Keratinocyte (primary cell): Measurements from ENCODE around the gene ATRNL1. TPM values are rescaled to one million over a fixed set of nuclear protein-coding genes. Genes with fewer than 3 reads are reported as not detected.

Experiments
- DNase-seq: peaks from one replicate; pipeline ENCODE4 v3.0.0-alpha.2; 2011; ENCODE audit warnings: low read depth, missing footprints, low spot score
- FAIRE-seq: peaks from 2 replicates; lab custom pipeline; 2011; peaks lifted over from hg19 to GRCh38; lab: Jason Lieb, UNC
- H2AFZ ChIP-seq: 2 replicates; pipeline ENCODE4 v1.6.0; 2012; ENCODE audit warnings: low read length, control low read depth, inconsistent platforms; ENCODE audit not compliant: control insufficient read depth
- H3K27ac ChIP-seq: 2 replicates; pipeline ENCODE4 v1.5.1; 2011; ENCODE audit warnings: low read length; ENCODE audit not compliant: control insufficient read depth, insufficient read depth
- H3K27me3 ChIP-seq: 3 replicates; pipeline ENCODE4 v1.6.0; 2011; ENCODE audit warnings: low read length; ENCODE audit not compliant: control insufficient read depth, insufficient read depth; ENCODE audit errors: extremely low read depth
- H3K36me3 ChIP-seq, 2 experiments: 2 replicates in 1 of 2; 3 replicates in 1 of 2; pipeline ENCODE4 v1.5.1; 2011; ENCODE audit warnings: low read length in 2 of 2, mild to moderate bottlenecking in 1 of 2; ENCODE audit not compliant: control insufficient read depth in 2 of 2, insufficient read depth in 2 of 2; ENCODE audit errors: extremely low read depth in 1 of 2
- H3K4me1 ChIP-seq: 3 replicates; pipeline ENCODE4 v1.5.1; 2011; ENCODE audit warnings: low read length; ENCODE audit not compliant: control insufficient read depth, insufficient read depth; ENCODE audit errors: extremely low read depth
- H3K4me2 ChIP-seq: 3 replicates; pipeline ENCODE4 v1.6.0; 2011; ENCODE audit warnings: low read depth, low read length; ENCODE audit not compliant: control insufficient read depth, insufficient read depth; ENCODE audit errors: extremely low read depth
- H3K4me3 ChIP-seq, 3 experiments: fragments of 200-600 bp in 1 of 3; sonication (generic) in 1 of 3; 2 replicates in 2 of 3; 3 replicates in 1 of 3; pipeline ENCODE4 v1.5.1; 2011 to 2016; ENCODE audit warnings: low read length in 3 of 3, mild to moderate bottlenecking in 3 of 3, control low read depth in 2 of 3, inconsistent platforms in 1 of 3, low read depth in 1 of 3, mixed read lengths in 1 of 3, mixed run types in 1 of 3, moderate library complexity in 1 of 3; ENCODE audit not compliant: control insufficient read depth in 2 of 3, insufficient read depth in 2 of 3; ENCODE audit errors: extremely low read depth in 1 of 3
- H3K79me2 ChIP-seq: 2 replicates; pipeline ENCODE4 v1.6.0; 2012; ENCODE audit warnings: low read length; ENCODE audit not compliant: control insufficient read depth, insufficient read depth
- H3K9ac ChIP-seq: 3 replicates; pipeline ENCODE4 v1.6.0; 2011; ENCODE audit warnings: low read length; ENCODE audit not compliant: control insufficient read depth, insufficient read depth; ENCODE audit errors: extremely low read depth
- H3K9me1 ChIP-seq: 3 replicates; pipeline ENCODE4 v1.6.0; 2011; ENCODE audit warnings: low read length; ENCODE audit not compliant: control insufficient read depth, insufficient read depth; ENCODE audit errors: extremely low read depth
- H3K9me3 ChIP-seq: 2 replicates; pipeline ENCODE4 v1.5.1; 2012; ENCODE audit warnings: low read depth, low read length; ENCODE audit not compliant: control insufficient read depth
- H4K20me1 ChIP-seq: 3 replicates; pipeline ENCODE4 v1.6.0; 2011; ENCODE audit warnings: low read length; ENCODE audit not compliant: control insufficient read depth, insufficient read depth; ENCODE audit errors: extremely low read depth
- EZH2 ChIP-seq: IDR thresholded peaks from one replicate; pipeline ENCODE4 v1.6.1; 2012; ENCODE audit warnings: inconsistent platforms, mild to moderate bottlenecking, low read length, moderate library complexity
- dilution Hi-C: fragments of 300-500 bp; cut with MboI; formaldehyde crosslinking; loops from one replicate; pipeline ENCODE4 v1.7.0; 2020; ENCODE audit warnings: low sequenced_read_pairs; ENCODE audit not compliant: extremely low pct_ligation_motif_present
- polyA plus RNA-seq, 5 experiments: library from polyadenylated mRNA; depleted of rRNA in 3 of 5; stranded (reverse) in 3 of 5; stranded (forward) in 1 of 5; unstranded in 1 of 5; fragments of >200 nt; gene quantifications; 1 replicate in 1 of 5; 2 replicates in 3 of 5; 3 replicates in 1 of 5; pipeline versions ENCODE4 v1.2.1 to v1.2.3, GENCODE V29; 2011 to 2012; ENCODE audit warnings: missing spikeins in 2 of 5, low read depth in 1 of 5, low replicate concordance in 1 of 5
- TF ChIP-seq, protein P1 (sequence below), 3 experiments: IDR thresholded peaks in 1 of 3; conservative IDR thresholded peaks in 1 of 3; optimal IDR thresholded peaks in 1 of 3; 2 replicates in 2 of 3; 3 replicates in 1 of 3; pipeline versions ENCODE3 to v1.5.1; 2011; ENCODE audit warnings: low read length in 3 of 3, mild to moderate bottlenecking in 3 of 3, moderate library complexity in 2 of 3, control low read depth in 1 of 3, inconsistent platforms in 1 of 3; ENCODE audit not compliant: insufficient read depth in 2 of 3; ENCODE audit errors: extremely low read depth in 1 of 3

ATRNL1 gene
- polyA plus RNA-seq, 1 donor (not counting 4 experiments of a cell fraction or from before 2014, with no cell fraction given) = 0.07 TPM

DNA sequence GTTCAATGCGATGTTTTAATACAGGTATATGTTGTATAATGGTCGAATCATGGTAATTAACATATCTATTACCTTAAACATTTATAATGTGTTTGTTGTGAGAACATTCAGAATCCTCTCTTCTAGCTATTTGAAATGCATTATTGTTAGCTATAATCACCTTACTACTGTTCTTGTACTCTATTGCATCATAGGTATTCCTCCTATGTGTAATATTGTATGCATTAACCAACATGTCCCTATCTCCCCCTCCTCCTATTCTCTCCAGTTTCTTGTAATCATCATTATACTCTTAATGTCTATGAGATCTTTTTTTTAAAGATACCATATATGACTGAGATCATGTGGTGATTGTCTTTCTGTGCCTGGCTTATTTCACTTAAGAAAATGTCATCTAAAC, 235.2 kb downstream of the ATRNL1 start:
- dilution Hi-C loops = no loop called here

DNA sequence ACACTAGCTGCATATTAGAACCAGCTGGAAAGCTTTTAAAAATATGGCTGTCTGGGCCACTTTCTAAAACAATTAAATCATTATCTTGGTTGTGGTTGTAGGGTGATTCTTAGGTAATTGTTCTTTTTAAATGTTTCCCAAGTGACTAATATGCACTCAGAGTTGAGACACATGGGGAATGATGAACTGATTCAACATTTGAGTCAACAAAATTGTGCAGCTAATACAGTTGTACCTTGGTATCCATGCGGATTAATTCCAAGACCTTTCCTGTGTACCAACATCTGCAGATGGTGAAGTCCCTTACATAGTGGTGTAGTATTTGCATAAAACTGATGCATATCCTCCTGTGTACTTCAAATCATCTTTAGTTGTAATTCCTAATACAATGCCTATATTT, 242.2 kb downstream of the ATRNL1 start:
- Histone ChIP-seq H3K9ac (no peak overlapping the region), H3K27ac (no peak overlapping the region), H3K4me3 (no peak overlapping the region), H4K20me1 (no peaks in the 10 kb centered on the region), H3K27me3 (no peaks in the 10 kb centered on the region), H3K79me2 (no peaks in the 10 kb centered on the region), H3K9me1 (no peaks in the 10 kb centered on the region), H3K36me3 (no peaks in the 10 kb centered on the region), H3K4me2 (no peak overlapping the region), H3K4me1 (no peaks in the 10 kb centered on the region), H3K9me3 (no peaks in the 10 kb centered on the region), H2AFZ (no peak overlapping the region)
- DNase-seq (no peak), FAIRE-seq (no peak)
- dilution Hi-C loops = no loop called here
- TF ChIP-seq, protein P1, sequence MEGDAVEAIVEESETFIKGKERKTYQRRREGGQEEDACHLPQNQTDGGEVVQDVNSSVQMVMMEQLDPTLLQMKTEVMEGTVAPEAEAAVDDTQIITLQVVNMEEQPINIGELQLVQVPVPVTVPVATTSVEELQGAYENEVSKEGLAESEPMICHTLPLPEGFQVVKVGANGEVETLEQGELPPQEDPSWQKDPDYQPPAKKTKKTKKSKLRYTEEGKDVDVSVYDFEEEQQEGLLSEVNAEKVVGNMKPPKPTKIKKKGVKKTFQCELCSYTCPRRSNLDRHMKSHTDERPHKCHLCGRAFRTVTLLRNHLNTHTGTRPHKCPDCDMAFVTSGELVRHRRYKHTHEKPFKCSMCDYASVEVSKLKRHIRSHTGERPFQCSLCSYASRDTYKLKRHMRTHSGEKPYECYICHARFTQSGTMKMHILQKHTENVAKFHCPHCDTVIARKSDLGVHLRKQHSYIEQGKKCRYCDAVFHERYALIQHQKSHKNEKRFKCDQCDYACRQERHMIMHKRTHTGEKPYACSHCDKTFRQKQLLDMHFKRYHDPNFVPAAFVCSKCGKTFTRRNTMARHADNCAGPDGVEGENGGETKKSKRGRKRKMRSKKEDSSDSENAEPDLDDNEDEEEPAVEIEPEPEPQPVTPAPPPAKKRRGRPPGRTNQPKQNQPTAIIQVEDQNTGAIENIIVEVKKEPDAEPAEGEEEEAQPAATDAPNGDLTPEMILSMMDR (optimal IDR thresholded peaks at IDR 0.05 in 1 of 3, IDR thresholded peaks at IDR 0.05 in 1 of 3, conservative IDR thresholded peaks at IDR 0.05 in 1 of 3; ENCODE audit: extremely low read depth in 1 of 3, insufficient read depth in 2 of 3, low read length in 3 of 3) = no peak
- no peak for TF ChIP-seq EZH2

More for the DNA sequence above, 235.2 kb downstream of the ATRNL1 start:
- no peak overlapping the region for H3K9ac ChIP-seq
- no peak overlapping the region for H3K4me2 ChIP-seq
- H3K79me2 ChIP-seq = no peaks in the 10 kb centered on the region
- H2AFZ ChIP-seq = no peak overlapping the region
- DNase-seq (no peak), FAIRE-seq (no peak)
- H3K27me3 ChIP-seq = no peaks in the 10 kb centered on the region
- H3K4me1 ChIP-seq = no peaks in the 10 kb centered on the region
- H3K9me3 ChIP-seq = no peaks in the 10 kb centered on the region
- no peak overlapping the region for H3K27ac ChIP-seq
- no peak overlapping the region for H3K4me3 ChIP-seq
- H3K9me1 ChIP-seq = no peaks in the 10 kb centered on the region
- TF ChIP-seq, protein P1 (optimal IDR thresholded peaks at IDR 0.05 in 1 of 3, IDR thresholded peaks at IDR 0.05 in 1 of 3, conservative IDR thresholded peaks at IDR 0.05 in 1 of 3; ENCODE audit: extremely low read depth in 1 of 3, insufficient read depth in 2 of 3, low read length in 3 of 3) = no peak
- no peak for TF ChIP-seq EZH2
- H4K20me1 ChIP-seq = no peaks in the 10 kb centered on the region
- H3K36me3 ChIP-seq = no peaks in the 10 kb centered on the region
